Transverse colon (tissue), 4 donors: ENCODE data around the gene CBX2.

Experiments
- CTCF ChIP-seq, 5 experiments: fragments of 200-600 bp in 3 of 5; fragments of 450-650 bp in 2 of 5; sonication (generic) in 3 of 5; IDR thresholded peaks; 1 replicate in 2 of 5; 2 replicates in 3 of 5; pipeline ENCODE4 v1.5.1; 2016 to 2017; ENCODE audit warnings: antibody characterized with exemption in 5 of 5, inconsistent platforms in 3 of 5, mild to moderate bottlenecking in 2 of 5, moderate library complexity in 1 of 5
- POLR2A ChIP-seq: fragments of 450-650 bp; IDR thresholded peaks from one replicate; pipeline ENCODE4 v1.6.1; 2016; ENCODE audit warnings: antibody characterized with exemption, mild to moderate bottlenecking, moderate library complexity
- POLR2AphosphoS5 ChIP-seq, 3 donors: sonication (generic); formaldehyde crosslinking; IDR thresholded peaks; one replicate each; pipeline ENCODE4 v1.6.1; 2016; ENCODE audit warnings: antibody characterized with exemption in 3 of 3

DNA sequence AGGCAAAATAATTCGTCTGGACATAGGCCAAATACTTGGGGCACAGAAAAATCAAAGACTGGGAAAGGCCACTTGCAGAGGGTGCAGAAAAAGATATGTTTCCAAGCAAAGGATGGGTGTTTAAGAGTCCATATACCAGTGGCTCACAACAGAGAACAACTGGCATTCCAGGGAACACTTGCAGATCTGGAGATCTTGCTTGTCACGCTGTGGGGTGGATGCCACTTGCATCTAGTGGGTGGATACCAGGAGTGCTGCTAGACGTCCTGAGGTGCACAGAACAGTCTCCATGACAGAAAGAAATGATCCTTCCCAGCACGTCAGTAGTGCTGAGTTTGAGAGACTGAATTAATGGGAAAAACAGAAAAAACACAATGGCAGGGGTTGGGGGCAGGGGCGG lies 10.5 kb downstream of the CBX2 start:
- TF ChIP-seq POLR2A (no peak), CTCF (IDR thresholded peaks at IDR 0.05) (no peak), POLR2AphosphoS5 (IDR thresholded peaks at IDR 0.05) (no peak)
